Kidney (tissue), 14 donors: ENCODE results near the gene ODAD3. TPM values are rescaled to one million over a fixed set of nuclear protein-coding genes. Genes with fewer than 3 reads are reported as not detected.
A peak's percentile ranks its signal among the peaks of the same experiment; 100 is the strongest.

Experiments used
- DNase-seq, 5 donors: peaks; one replicate each; pipeline ENCODE4 v3.0.0-alpha.2; 2013 to 2020
- FAIRE-seq: peaks from 2 replicates; lab custom pipeline; 2012; peaks lifted over from hg19 to GRCh38; lab: Jason Lieb, UNC
- H3K27ac ChIP-seq, 2 donors: one replicate each; pipeline ENCODE4 v1.7.0; 2013; ENCODE audit warnings: low read depth in 2 of 2, low read length in 2 of 2, inconsistent platforms in 1 of 2
- H3K27me3 ChIP-seq: one replicate; pipeline ENCODE4 v1.7.1; 2013; ENCODE audit warnings: low read length, inconsistent platforms; ENCODE audit not compliant: control insufficient read depth, insufficient read depth
- H3K36me3 ChIP-seq, 3 donors: one replicate each; pipeline versions ENCODE4 v1.7.0 to v1.7.1; 2013; ENCODE audit warnings: low read length in 3 of 3, control low read depth in 1 of 3, inconsistent platforms in 1 of 3; ENCODE audit not compliant: insufficient read depth in 3 of 3, control insufficient read depth in 2 of 3
- H3K4me1 ChIP-seq, 3 donors: one replicate each; pipeline versions ENCODE4 v1.7.0 to v1.7.1; 2013; ENCODE audit warnings: low read length in 3 of 3, inconsistent platforms in 1 of 3, low read depth in 1 of 3; ENCODE audit not compliant: control insufficient read depth in 2 of 3, insufficient read depth in 2 of 3
- H3K4me3 ChIP-seq, 3 donors: one replicate each; pipeline versions ENCODE4 v1.7.0 to v1.8.1; 2013; ENCODE audit warnings: low read length in 3 of 3, control low read depth in 1 of 3, inconsistent platforms in 1 of 3
- H3K9ac ChIP-seq, 3 donors: one replicate each; pipeline versions ENCODE4 v1.7.0 to v1.7.1; 2013; ENCODE audit warnings: low read length in 3 of 3, control low read depth in 1 of 3, inconsistent platforms in 1 of 3
- H3K9me3 ChIP-seq, 3 donors: one replicate each; pipeline versions ENCODE4 v1.7.0 to v1.7.1; 2013; ENCODE audit warnings: low read length in 3 of 3, control low read depth in 1 of 3, inconsistent platforms in 1 of 3; ENCODE audit not compliant: control insufficient read depth in 2 of 3, insufficient read depth in 1 of 3
- CTCF ChIP-seq: IDR thresholded peaks from 3 replicates; pipeline ENCODE4 v1.5.1; 2012; ENCODE audit warnings: mild to moderate bottlenecking, moderate library complexity, borderline replicate concordance; ENCODE audit not compliant: insufficient read depth; ENCODE audit errors: extremely low read depth
- intact Hi-C: fragments of 100-400 bp; cut with DNase I; formaldehyde crosslinking; loops from one replicate; pipeline ENCODE4 v1.11.1; 2022
- polyA plus RNA-seq: library from polyadenylated mRNA; stranded (reverse); fragments of 350-450 nt; fragmentation: Illumina TruSeq; extraction: RNeasy Lipid Tissue Mini Kit (QIAGEN cat#74804); gene quantifications from one replicate; pipeline ENCODE4 v1.2.3, GENCODE V29; 2014; ENCODE audit warnings: low read depth, low replicate concordance; ENCODE audit not compliant: insufficient read depth
- total RNA-seq: library from RNA; stranded (reverse); fragmentation: NEBNext Ultra II Directional; extraction: Animal tissue kit (Norgen Biotek cat#: 25700); gene quantifications from one replicate; pipeline ENCODE4 v1.2.1, GENCODE V29; 2021
- donor health status: control.
- donor health status: control.
- donor health status: control.
- donor health status: control.
- donor health status: control.
- donor health status: DM: yes; HTN: yes; CAD: no.
- donor health status: Normal renal cell carcinoma (clear cell type).

Gene ODAD3
- total and polyA plus RNA-seq, 2 donors from 2014 or later, result 1.5 to 7.1 TPM

GRCh38 chr19:11482384-11483050, 47.6 kb upstream of the ODAD3 start:
- no peak overlapping the region for H3K27ac ChIP-seq
- H3K9me3 ChIP-seq, result no peaks in the 10 kb centered on the region
- intact Hi-C loops, result loop anchor here (10.0 kb wide), 1 partner anchor 448 kb away; no protein-coding TSS in a partner anchor
- TF ChIP-seq CTCF, result peak; percentile 78
- FAIRE-seq (no peak), DNase-seq (peak; percentile 74 to 95 (median 89))
- peaks cover 11% of the 10 kb centered on the region for H3K27me3 ChIP-seq
- no peaks in the 10 kb centered on the region for H3K36me3 ChIP-seq
- peaks cover 0 to 6% (median 0%) of the 10 kb centered on the region in 3 donors for H3K4me1 ChIP-seq
- H3K4me3 ChIP-seq, result no peak overlapping the region
- H3K9ac ChIP-seq, result no peak overlapping the region

GRCh38 chr19:11481534-11482383, 46.8 kb upstream of the ODAD3 start:
- Histone ChIP-seq H3K9ac (no peak overlapping the region), H3K4me3 (no peak overlapping the region), H3K9me3 (no peaks in the 10 kb centered on the region), H3K27ac (no peak overlapping the region), H3K4me1 (peaks cover 0 to 6% (median 0%) of the 10 kb centered on the region in 3 donors), H3K27me3 (peaks cover 11% of the 10 kb centered on the region), H3K36me3 (no peaks in the 10 kb centered on the region)
- FAIRE-seq (no peak), DNase-seq (peak; percentile 73 to 93 (median 82))
- intact Hi-C loops, result loop anchor here (10.0 kb wide), 1 partner anchor 447 kb away; no protein-coding TSS in a partner anchor
- TF ChIP-seq CTCF, result no peak

GRCh38 chr19:11480715-11481533, 46.0 kb upstream of the ODAD3 start, which contains the start of gene ELAVL3:
Gene ELAVL3 (minus strand): TSS chr19:11481046. CDS start chr19:11480608, 438 bp downstream.
- Histone ChIP-seq H3K4me3 (no peak within 1 kb of the TSS), H3K4me1 (peaks cover 0 to 6% (median 0%) of the 10 kb centered on the region in 3 donors), H3K27ac (no peak within 1 kb of the TSS), H3K9ac (no peak within 1 kb of the TSS), H3K36me3 (no peaks in the 10 kb centered on the region), H3K9me3 (no peaks in the 10 kb centered on the region), H3K27me3 (peaks cover 11% of the 10 kb centered on the region)
- no peak for TF ChIP-seq CTCF
- FAIRE-seq, result no peak
- intact Hi-C loops, result loop anchor here (10.0 kb wide), 1 partner anchor 446 kb away; no protein-coding TSS in a partner anchor
- DNase-seq, result peak in 3 of 5 donors; percentile 21 to 71 (median 48)
